Measurements from ENCODE around the gene EPHX1.

DNA sequence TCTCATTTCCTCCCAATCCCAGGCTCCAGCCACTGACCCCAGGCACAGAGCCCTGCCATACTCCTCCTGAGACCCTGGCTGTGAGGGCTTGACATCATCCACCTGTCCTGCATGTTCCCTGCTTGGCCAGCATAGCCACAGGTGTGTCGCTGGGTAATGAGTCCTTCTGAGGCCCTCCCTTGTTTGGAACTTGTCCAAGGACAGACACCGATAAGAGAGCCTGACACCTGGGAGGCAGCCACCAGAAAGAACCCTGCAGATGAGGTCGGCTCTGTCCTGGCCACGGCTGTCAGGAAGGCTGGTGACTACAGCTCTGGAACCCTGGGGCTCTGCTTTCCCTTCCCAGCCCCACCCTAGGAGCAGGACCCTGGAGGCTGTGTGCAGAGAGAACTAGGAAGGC is 37.7 kb downstream of the EPHX1 start:
- TF ChIP-seq, protein P1, sequence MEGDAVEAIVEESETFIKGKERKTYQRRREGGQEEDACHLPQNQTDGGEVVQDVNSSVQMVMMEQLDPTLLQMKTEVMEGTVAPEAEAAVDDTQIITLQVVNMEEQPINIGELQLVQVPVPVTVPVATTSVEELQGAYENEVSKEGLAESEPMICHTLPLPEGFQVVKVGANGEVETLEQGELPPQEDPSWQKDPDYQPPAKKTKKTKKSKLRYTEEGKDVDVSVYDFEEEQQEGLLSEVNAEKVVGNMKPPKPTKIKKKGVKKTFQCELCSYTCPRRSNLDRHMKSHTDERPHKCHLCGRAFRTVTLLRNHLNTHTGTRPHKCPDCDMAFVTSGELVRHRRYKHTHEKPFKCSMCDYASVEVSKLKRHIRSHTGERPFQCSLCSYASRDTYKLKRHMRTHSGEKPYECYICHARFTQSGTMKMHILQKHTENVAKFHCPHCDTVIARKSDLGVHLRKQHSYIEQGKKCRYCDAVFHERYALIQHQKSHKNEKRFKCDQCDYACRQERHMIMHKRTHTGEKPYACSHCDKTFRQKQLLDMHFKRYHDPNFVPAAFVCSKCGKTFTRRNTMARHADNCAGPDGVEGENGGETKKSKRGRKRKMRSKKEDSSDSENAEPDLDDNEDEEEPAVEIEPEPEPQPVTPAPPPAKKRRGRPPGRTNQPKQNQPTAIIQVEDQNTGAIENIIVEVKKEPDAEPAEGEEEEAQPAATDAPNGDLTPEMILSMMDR (IDR thresholded peaks at IDR 0.05): no peak
- TF ChIP-seq EZH2 (IDR thresholded peaks at IDR 0.05; ENCODE audit: borderline replicate concordance, insufficient read depth, low read depth, low read length, poor library complexity, severe bottlenecking): no peak
